OCI-LY1 (cell line): ENCODE measurements around the gene CREB5.

Experiments used
- EZH2 ChIP-seq: fragments of 200-600 bp; sonication (generic), shearing (Covaris generic); IDR thresholded peaks from 2 replicates; pipeline ENCODE4 v1.8.0; 2017; ENCODE audit warnings: borderline replicate concordance, mixed run types, mild to moderate bottlenecking, antibody characterized with exemption, low read length, moderate library complexity, mixed read lengths
- TF ChIP-seq, protein P1 (sequence below): fragments of 200-600 bp; sonication (generic), shearing (Covaris generic); IDR thresholded peaks from 2 replicates; pipeline ENCODE4 v1.5.1; 2017; ENCODE audit warnings: mild to moderate bottlenecking, antibody characterized with exemption, low read length, moderate library complexity, mixed read lengths

DNA sequence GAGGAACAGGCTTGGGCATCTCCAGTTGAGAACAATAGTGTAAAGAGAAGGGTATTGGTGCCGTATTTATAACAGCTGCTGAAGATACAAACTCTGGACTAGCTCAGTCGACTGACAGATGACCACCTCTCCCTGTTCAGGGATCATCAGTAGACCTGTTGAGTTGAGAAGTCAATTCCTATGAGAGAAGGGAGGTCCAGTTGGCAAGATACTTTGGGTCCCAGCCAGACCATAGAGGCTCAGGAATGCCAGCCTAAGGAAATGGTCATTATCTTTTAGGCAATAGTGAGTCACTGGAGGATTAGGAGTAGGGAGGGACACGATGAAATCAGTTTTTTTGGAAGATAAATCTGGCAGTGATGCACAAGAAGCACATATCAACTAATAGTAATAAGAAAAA, 342.9 kb downstream of the CREB5 start:
- TF ChIP-seq, protein P1, sequence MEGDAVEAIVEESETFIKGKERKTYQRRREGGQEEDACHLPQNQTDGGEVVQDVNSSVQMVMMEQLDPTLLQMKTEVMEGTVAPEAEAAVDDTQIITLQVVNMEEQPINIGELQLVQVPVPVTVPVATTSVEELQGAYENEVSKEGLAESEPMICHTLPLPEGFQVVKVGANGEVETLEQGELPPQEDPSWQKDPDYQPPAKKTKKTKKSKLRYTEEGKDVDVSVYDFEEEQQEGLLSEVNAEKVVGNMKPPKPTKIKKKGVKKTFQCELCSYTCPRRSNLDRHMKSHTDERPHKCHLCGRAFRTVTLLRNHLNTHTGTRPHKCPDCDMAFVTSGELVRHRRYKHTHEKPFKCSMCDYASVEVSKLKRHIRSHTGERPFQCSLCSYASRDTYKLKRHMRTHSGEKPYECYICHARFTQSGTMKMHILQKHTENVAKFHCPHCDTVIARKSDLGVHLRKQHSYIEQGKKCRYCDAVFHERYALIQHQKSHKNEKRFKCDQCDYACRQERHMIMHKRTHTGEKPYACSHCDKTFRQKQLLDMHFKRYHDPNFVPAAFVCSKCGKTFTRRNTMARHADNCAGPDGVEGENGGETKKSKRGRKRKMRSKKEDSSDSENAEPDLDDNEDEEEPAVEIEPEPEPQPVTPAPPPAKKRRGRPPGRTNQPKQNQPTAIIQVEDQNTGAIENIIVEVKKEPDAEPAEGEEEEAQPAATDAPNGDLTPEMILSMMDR = no peak
- TF ChIP-seq EZH2 = no peak
